ENCODE data around the gene PER3. TPM values are rescaled to one million over a fixed set of nuclear protein-coding genes. Genes with fewer than 3 reads are reported as not detected.

PER3 gene
- total and polyA plus RNA-seq, 2 of the 13 experiments (the other 11 are each of a cell fraction or from before 2014, with no cell fraction given): 3.0 to 6.0 TPM

GRCh38 chr1:7777591-7777990, 6.5 kb upstream of the PER3 start:
- Histone ChIP-seq H3K9ac (ENCODE audit: insufficient read depth, low read depth, low read length) (no peak overlapping the region), H3K36me3 (replicated peaks in 1 of 2; ENCODE audit: control insufficient read depth in 1 of 2, insufficient read depth in 2 of 2, low read length in 2 of 2) (peaks cover 14 to 50% of the 10 kb centered on the region in 2 experiments; a peak in 4 of 5 replicates), H3K27me3 (ENCODE audit: control insufficient read depth in 1 of 2, insufficient read depth in 2 of 2, low read length in 2 of 2) (no peaks in the 10 kb centered on the region), H4K20me1 (ENCODE audit: insufficient read depth, low read length) (no peaks in the 10 kb centered on the region), H3K4me1 (ENCODE audit: insufficient read depth, low read length) (peaks cover 28% of the 10 kb centered on the region), H3K27ac (ENCODE audit: extremely low read length, insufficient read depth, low read length) (no peak overlapping the region), H2AFZ (ENCODE audit: low read length) (no peak overlapping the region), H3K4me3 (replicated peaks in 1 of 3; ENCODE audit: insufficient read depth in 1 of 3, low read depth in 2 of 3, low read length in 3 of 3) (no peak overlapping the region), H3K4me2 (ENCODE audit: low read depth, low read length) (no peak overlapping the region), H3K9me3 (ENCODE audit: low read length) (no peaks in the 10 kb centered on the region), H3K79me2 (ENCODE audit: insufficient read depth, low read length) (peaks cover 27% of the 10 kb centered on the region)
- 94% methylated on average over 3 of the region's 3 CpGs for WGBS (ENCODE audit: low lambda C conversion rate)
- no TSS peak for BruUV-seq (replicated peaks)
- in situ Hi-C loops (cut with HindIII; ENCODE audit: extremely low pct_ligation_motif_present, low pct_unique_long_range_greater_than_20kb) (no loop called here), intact Hi-C loops (cut with micrococcal nuclease; ENCODE audit: unreplicated experiment) (no loop called here)
- TF ChIP-seq, protein P1, sequence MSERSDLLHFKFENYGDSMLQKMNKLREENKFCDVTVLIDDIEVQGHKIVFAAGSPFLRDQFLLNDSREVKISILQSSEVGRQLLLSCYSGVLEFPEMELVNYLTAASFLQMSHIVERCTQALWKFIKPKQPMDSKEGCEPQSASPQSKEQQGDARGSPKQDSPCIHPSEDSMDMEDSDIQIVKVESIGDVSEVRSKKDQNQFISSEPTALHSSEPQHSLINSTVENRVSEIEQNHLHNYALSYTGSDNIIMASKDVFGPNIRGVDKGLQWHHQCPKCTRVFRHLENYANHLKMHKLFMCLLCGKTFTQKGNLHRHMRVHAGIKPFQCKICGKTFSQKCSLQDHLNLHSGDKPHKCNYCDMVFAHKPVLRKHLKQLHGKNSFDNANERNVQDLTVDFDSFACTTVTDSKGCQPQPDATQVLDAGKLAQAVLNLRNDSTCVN (CRISPR knock-in tag; IDR thresholded peaks at IDR 0.05; ENCODE audit: borderline replicate concordance): no peak
- TF ChIP-seq, protein P2, sequence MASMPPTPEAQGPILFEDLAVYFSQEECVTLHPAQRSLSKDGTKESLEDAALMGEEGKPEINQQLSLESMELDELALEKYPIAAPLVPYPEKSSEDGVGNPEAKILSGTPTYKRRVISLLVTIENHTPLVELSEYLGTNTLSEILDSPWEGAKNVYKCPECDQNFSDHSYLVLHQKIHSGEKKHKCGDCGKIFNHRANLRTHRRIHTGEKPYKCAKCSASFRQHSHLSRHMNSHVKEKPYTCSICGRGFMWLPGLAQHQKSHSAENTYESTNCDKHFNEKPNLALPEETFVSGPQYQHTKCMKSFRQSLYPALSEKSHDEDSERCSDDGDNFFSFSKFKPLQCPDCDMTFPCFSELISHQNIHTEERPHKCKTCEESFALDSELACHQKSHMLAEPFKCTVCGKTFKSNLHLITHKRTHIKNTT (CRISPR knock-in tag; IDR thresholded peaks at IDR 0.05): no peak
- TF ChIP-seq NR0B2 (CRISPR knock-in tag; IDR thresholded peaks at IDR 0.05): no peak
- TF ChIP-seq RBFOX2 (IDR thresholded peaks at IDR 0.05; ENCODE audit: low read depth, low read length): 0 out of 2 replicates have a peak, but pooled peaks have one; percentile 24
- TF ChIP-seq, protein P3, sequence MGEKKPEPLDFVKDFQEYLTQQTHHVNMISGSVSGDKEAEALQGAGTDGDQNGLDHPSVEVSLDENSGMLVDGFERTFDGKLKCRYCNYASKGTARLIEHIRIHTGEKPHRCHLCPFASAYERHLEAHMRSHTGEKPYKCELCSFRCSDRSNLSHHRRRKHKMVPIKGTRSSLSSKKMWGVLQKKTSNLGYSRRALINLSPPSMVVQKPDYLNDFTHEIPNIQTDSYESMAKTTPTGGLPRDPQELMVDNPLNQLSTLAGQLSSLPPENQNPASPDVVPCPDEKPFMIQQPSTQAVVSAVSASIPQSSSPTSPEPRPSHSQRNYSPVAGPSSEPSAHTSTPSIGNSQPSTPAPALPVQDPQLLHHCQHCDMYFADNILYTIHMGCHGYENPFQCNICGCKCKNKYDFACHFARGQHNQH (CRISPR knock-in tag; IDR thresholded peaks at IDR 0.05): no peak
- FAIRE-seq: no peak
- POLR2A ChIA-PET: no interaction called here
- no peak for ATAC-seq
- CTCF ChIA-PET (ENCODE audit: low intra/inter-chr PET ratio, low total read pairs): no interaction called here
- no peak for DNase-seq (ENCODE audit: low spot score)
